GM12875 (cell line): ENCODE measurements around the gene VLDLR.

Experiments
- H3K4me3 ChIP-seq: one replicate; pipeline ENCODE4 v1.5.1; 2011; ENCODE audit warnings: low read depth, low read length, control low read depth
- CTCF ChIP-seq: IDR thresholded peaks from 2 replicates; pipeline ENCODE4 v1.5.1; 2011; ENCODE audit warnings: low read depth, mild to moderate bottlenecking, control low read depth, inconsistent platforms, low read length, moderate library complexity, borderline replicate concordance; ENCODE audit not compliant: insufficient read depth

VLDLR gene

DNA sequence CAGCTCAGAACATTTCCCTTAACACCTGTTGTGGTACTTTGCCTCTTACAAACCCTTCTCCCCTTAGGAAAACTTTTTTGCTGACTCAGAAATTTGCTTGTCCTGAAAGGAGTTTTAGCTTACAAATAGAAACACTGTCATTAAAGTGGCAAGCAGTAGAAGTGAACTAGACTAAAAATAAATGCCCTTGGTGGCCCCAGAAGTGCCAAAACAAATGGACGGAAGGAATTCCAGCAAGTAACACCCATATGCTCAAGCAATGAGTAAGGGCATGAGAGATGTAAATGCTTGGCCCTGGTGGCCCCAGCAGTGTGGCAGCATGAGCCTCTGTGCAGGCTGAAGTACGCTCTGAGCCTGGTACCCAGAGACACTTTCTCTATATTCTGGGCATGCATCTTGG, 8.6 kb downstream of the VLDLR start:
- no peak overlapping the region for H3K4me3 ChIP-seq
- TF ChIP-seq CTCF = no peak

GRCh38 chr9:2631263-2631662, 9.7 kb downstream of the VLDLR start:
- no peak overlapping the region for H3K4me3 ChIP-seq
- TF ChIP-seq CTCF = no peak

DNA sequence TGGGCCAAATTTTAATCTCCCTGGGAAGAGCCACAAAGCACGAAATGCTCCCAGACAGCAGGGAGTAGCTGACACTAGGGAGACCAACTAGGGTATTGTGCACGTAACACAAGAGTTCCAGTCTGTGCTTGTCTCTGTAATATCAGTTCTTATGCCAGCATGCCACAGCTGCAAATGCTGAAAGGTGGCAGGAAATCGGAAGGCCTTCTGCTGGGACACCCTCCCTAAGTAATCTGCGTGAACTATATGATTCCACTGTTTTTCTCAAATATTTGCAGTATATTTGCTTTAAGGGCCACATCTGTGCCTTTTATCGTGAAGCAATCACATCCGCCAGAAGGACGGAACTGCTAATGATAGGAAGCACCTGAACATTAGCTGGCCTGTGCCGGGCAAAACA, 12.6 kb downstream of the VLDLR start:
- TF ChIP-seq CTCF = no peak

GRCh38 chr9:2634818-2635217, 13.2 kb downstream of the VLDLR start:
- no peak for TF ChIP-seq CTCF
- H3K4me3 ChIP-seq = no peak overlapping the region

More for the DNA sequence above, 12.6 kb downstream of the VLDLR start:
- no peak overlapping the region for H3K4me3 ChIP-seq

GRCh38 chr9:2635922-2636321, 14.3 kb downstream of the VLDLR start:
- no peak for TF ChIP-seq CTCF
- no peak overlapping the region for H3K4me3 ChIP-seq

DNA sequence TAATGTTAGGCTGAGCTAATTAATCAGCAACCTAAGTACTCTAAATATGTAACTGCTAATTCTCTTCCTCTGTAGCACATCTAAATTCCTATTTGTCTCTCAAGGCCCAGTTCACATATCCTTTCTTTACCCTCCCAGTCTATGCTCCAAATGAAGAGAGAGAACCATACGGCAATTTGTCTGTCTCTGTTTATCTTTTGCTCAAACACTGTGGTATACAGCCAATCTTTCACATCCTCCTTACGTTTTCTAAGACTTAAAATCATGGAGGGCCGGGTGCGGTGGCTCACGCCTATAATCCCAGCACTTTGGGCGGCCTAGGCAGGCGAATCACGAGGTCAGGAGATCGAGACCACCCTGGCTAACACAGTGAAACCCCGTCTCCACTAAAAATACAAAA, 15.8 kb downstream of the VLDLR start:
- TF ChIP-seq CTCF = no peak
- no peak overlapping the region for H3K4me3 ChIP-seq

- no peak for TF ChIP-seq CTCF
- H3K4me3 ChIP-seq = no peak overlapping the region
Observed at GRCh38 chr9:2638871-2639673, 17.5 kb downstream of the VLDLR start.
